Measurements from ENCODE around the gene CHID1. TPM values are rescaled to one million over a fixed set of nuclear protein-coding genes. Genes with fewer than 3 reads are reported as not detected.

CHID1 gene
- total and polyA plus RNA-seq, 2 of the 4 experiments (the other 2 are of a cell fraction): 34.2 to 121 TPM

GRCh38 chr11:884578-885070, 26.0 kb downstream of the CHID1 start:
- DNase-seq (no peak), ATAC-seq (ENCODE audit: low read depth) (no peak)
- Histone ChIP-seq H3K9me1 (ENCODE audit: insufficient read depth, low read length) (no peaks in the 10 kb centered on the region), H3K36me3 (ENCODE audit: control insufficient read depth, insufficient read depth, low read length) (peaks cover 30% of the 10 kb centered on the region), H3K23ac (ENCODE audit: low read depth, low read length) (no peak overlapping the region), H2AK5ac (ENCODE audit: low read depth, low read length) (no peak overlapping the region), H3K79me1 (ENCODE audit: low read depth in 1 of 2, low read length in 2 of 2) (no peaks in the 10 kb centered on the region), H3K9ac (ENCODE audit: low read depth, low read length) (no peak overlapping the region), H3K4me1 (ENCODE audit: control insufficient read depth, insufficient read depth, low read length) (no peaks in the 10 kb centered on the region), H2BK120ac (ENCODE audit: low read depth, low read length) (no peak overlapping the region), H3K56ac (ENCODE audit: extremely low read depth, insufficient read depth, low read length) (no peak overlapping the region), H2BK20ac (ENCODE audit: low read depth, low read length) (no peak overlapping the region), H2AK9ac (replicated peaks; ENCODE audit: low read depth, low read length, poor library complexity) (no peak overlapping the region), H4K20me1 (ENCODE audit: insufficient read depth, low read length) (no peaks in the 10 kb centered on the region), H3K9me3 (ENCODE audit: control insufficient read depth, insufficient read depth, low read length) (no peaks in the 10 kb centered on the region), H3K14ac (replicated peaks; ENCODE audit: low read depth, low read length) (no peak overlapping the region), H3K27me3 (ENCODE audit: control insufficient read depth, insufficient read depth, low read length) (no peaks in the 10 kb centered on the region), H2AFZ (replicated peaks; ENCODE audit: low read length, poor library complexity) (no peak overlapping the region), H3K4me3 (ENCODE audit: insufficient read depth, low read depth, low read length) (no peak overlapping the region), H3K18ac (ENCODE audit: low read depth, low read length) (no peak overlapping the region), H4K8ac (ENCODE audit: low read depth in 2 of 2, low read length in 2 of 2) (no peak overlapping the region), H2BK15ac (ENCODE audit: low read depth, low read length) (no peak overlapping the region), H4K5ac (ENCODE audit: low read depth, low read length) (no peak overlapping the region), H2BK5ac (ENCODE audit: low read depth, low read length, poor library complexity, severe bottlenecking) (no peak overlapping the region), H3K4me2 (ENCODE audit: low read depth, low read length) (no peak overlapping the region), H4K91ac (ENCODE audit: insufficient read depth, low read depth, low read length) (no peak overlapping the region), H3K27ac (ENCODE audit: insufficient read depth, low read length) (no peak overlapping the region), H3K4ac (ENCODE audit: low read depth, low read length) (no peak overlapping the region)
- ChIA-PET CTCF (no interaction called here), POLR2A (ENCODE audit: unreplicated experiment) (no interaction called here)
- intact Hi-C loops (cut with micrococcal nuclease) (no loop called here), in situ Hi-C loops (cut with MboI; ENCODE audit: low sequenced_read_pairs) (no loop called here), dilution Hi-C loops (cut with HindIII; ENCODE audit: low sequenced_read_pairs, unreplicated experiment) (no loop called here)
- WGBS, 2 experiments (ENCODE audit: extremely low coverage in 2 of 2, insufficient read length in 1 of 2): 100% methylated on average over 2 of the region's 16 CpGs; no CpG with 5 or more reads in 1 of the 2 experiments
- TF ChIP-seq RFX5 (IDR thresholded peaks at IDR 0.05; ENCODE audit: low read depth, low read length) (no peak), CTCF (conservative IDR thresholded peaks at IDR 0.05; ENCODE audit: low read depth, low read length) (no peak), RAD21 (IDR thresholded peaks at IDR 0.05; ENCODE audit: low read length) (no peak), CHD1 (IDR thresholded peaks at IDR 0.05; ENCODE audit: low read depth, low read length) (no peak), SMC3 (IDR thresholded peaks at IDR 0.05; ENCODE audit: low read depth, low read length) (no peak), BHLHE40 (IDR thresholded peaks at IDR 0.05; ENCODE audit: low read depth, low read length) (no peak), NFE2L2 (IDR thresholded peaks at IDR 0.05; ENCODE audit: low read depth, low read length) (no peak), USF2 (IDR thresholded peaks at IDR 0.05; ENCODE audit: low read depth, low read length) (no peak), CEBPB (IDR thresholded peaks at IDR 0.05; ENCODE audit: low read depth, low read length) (no peak), MAZ (IDR thresholded peaks at IDR 0.05; ENCODE audit: borderline replicate concordance, low read depth, low read length) (no peak), POLR2A (IDR thresholded peaks at IDR 0.05; ENCODE audit: low read depth, low read length) (no peak), RCOR1 (IDR thresholded peaks at IDR 0.05; ENCODE audit: insufficient replicate concordance, low read length) (no peak), MXI1 (IDR thresholded peaks at IDR 0.05; ENCODE audit: borderline replicate concordance, low read depth, low read length) (no peak), FOS (IDR thresholded peaks at IDR 0.05; ENCODE audit: low read depth, low read length) (no peak), ELK1 (IDR thresholded peaks at IDR 0.05; ENCODE audit: borderline replicate concordance, low read depth, low read length) (no peak), MAFK (IDR thresholded peaks at IDR 0.05; ENCODE audit: low read depth, low read length) (no peak)
- no TSS peak for BruUV-seq (replicated peaks)
